Fibroblast of mammary gland (primary cell): ENCODE measurements around the gene IGFBP3.

ENCODE experiments used
- DNase-seq: peaks from one replicate; pipeline ENCODE4 v3.0.0-alpha.2; 2010; ENCODE audit warnings: low read depth
- H3K4me3 ChIP-seq: 2 replicates; pipeline ENCODE4 v1.5.1; 2011; ENCODE audit warnings: low read depth, mild to moderate bottlenecking, low read length, moderate library complexity; ENCODE audit not compliant: control insufficient read depth
- CTCF ChIP-seq: conservative IDR thresholded peaks from 2 replicates; pipeline ENCODE4 v1.5.1; 2011; ENCODE audit warnings: low read depth, low read length, inconsistent platforms; ENCODE audit not compliant: control insufficient read depth, insufficient read depth

IGFBP3 gene

DNA sequence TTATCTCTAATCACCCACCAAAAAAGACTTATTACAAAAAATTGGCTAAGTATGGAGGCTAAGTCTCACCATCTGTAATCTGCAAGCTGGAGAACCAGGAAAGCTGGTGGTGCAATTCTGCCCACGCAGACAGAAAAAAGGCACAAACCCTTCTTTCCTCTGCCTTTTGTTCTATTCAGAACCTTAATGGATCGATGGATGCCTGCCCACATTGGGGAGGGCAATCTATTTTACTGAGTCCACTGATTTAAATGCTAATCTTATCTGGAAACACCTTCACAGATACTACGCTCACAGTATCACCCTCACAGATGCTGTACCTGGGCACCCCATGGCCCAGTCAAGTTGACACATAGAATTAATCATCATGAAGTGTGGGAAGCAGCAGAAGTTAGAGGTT lies 10.2 kb downstream of the IGFBP3 start:
- TF ChIP-seq CTCF: no peak
- H3K4me3 ChIP-seq: no peak overlapping the region
- DNase-seq: no peak

DNA sequence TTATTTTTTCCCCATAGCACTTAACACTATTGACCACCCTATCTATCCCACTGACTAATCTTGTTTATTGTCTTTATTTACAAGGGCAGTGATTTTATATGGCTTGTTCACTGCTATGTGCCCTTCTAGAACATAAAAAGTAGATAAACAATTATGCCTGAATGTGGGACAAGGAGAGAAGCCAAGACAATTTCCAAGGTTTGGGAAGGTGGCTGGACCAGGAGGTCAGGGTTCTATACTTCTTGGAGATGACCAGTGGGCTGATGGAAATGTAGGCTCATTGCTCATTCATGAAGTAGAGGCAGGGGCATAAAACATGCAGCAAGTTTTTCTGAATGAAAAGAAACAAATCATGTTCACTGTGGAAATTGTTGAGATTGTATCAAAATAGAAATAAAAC lies 11.5 kb downstream of the IGFBP3 start:
- H3K4me3 ChIP-seq: no peak overlapping the region
- DNase-seq: no peak
- no peak for TF ChIP-seq CTCF

DNA sequence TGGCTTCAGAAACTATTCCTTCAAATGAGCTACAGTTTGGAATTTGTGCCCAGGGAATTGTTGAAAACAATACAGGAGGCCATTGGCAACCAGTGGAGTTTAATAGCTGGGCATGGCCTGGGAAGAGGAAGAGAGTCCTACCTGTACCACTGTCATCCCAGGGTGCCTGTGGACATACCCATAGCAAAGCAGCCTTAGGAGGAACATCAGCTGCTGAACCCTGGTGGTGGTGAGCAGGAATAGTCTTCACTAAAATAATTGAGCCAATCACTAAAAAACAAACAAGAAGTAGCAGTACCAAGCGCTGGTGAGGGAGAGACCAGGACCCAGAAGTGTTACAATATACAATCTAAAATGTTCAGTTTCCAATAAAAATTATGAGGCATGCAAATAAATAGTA lies 18.3 kb downstream of the IGFBP3 start:
- no peak for DNase-seq
- no peak overlapping the region for H3K4me3 ChIP-seq
- peak; percentile 18 for TF ChIP-seq CTCF

- H3K4me3 ChIP-seq: no peak overlapping the region
- DNase-seq: no peak
- TF ChIP-seq CTCF: no peak
Measured at GRCh38 chr7:45901566-45901965, 19.5 kb downstream of the IGFBP3 start.

DNA sequence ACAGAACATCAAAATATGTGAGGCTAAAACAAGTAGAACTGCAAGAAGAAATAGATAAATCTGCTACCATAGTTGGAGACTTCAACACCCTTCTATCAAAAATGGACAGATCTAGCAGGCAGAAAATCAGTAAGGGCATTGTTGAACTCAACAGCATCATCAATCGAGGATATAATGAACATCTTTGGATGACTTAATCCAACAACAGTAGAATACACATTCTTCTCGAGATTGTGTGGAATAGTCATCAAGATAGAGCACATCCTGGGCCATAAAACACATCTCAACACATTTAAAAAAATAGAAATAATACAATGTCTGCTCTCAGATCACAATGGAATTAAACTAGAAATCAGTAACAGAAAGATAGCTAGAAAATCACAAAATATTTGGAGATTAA lies 22.9 kb downstream of the IGFBP3 start:
- H3K4me3 ChIP-seq: no peak overlapping the region
- no peak for DNase-seq
- no peak for TF ChIP-seq CTCF

GRCh38 chr7:45897042-45897690 lies 23.9 kb downstream of the IGFBP3 start:
- no peak for TF ChIP-seq CTCF

GRCh38 chr7:45894665-45895062 lies 26.4 kb downstream of the IGFBP3 start:
- DNase-seq: no peak
- H3K4me3 ChIP-seq: no peak overlapping the region
- no peak for TF ChIP-seq CTCF

More at GRCh38 chr7:45897042-45897690, 23.9 kb downstream of the IGFBP3 start:
- peak; percentile 73 for DNase-seq
- H3K4me3 ChIP-seq: no peak overlapping the region
